ENCODE results near the gene BMAL1.
A peak's percentile ranks its signal among the peaks of the same experiment; 100 is the strongest.
"Not testable (repeated sequence)": the region's sequence is repeated elsewhere in the genome, so short reads cannot be mapped to it uniquely, and the experiment has no call there.

The BMAL1 gene

GRCh38 chr11:13384908-13385640 is 107.5 kb downstream of the BMAL1 start:
- peak; percentile 28 to 46 (median 32) for DNase-seq

- DNase-seq = no peak
Observed at GRCh38 chr11:13386567-13386966, 109.0 kb downstream of the BMAL1 start.

GRCh38 chr11:13388741-13389140 is 111.2 kb downstream of the BMAL1 start:
- no peak for DNase-seq

GRCh38 chr11:13391217-13391616 is 113.6 kb downstream of the BMAL1 start:
- DNase-seq = no peak

GRCh38 chr11:13398335-13398734 is 120.7 kb downstream of the BMAL1 start:
- not testable (repeated sequence) for DNase-seq

DNA sequence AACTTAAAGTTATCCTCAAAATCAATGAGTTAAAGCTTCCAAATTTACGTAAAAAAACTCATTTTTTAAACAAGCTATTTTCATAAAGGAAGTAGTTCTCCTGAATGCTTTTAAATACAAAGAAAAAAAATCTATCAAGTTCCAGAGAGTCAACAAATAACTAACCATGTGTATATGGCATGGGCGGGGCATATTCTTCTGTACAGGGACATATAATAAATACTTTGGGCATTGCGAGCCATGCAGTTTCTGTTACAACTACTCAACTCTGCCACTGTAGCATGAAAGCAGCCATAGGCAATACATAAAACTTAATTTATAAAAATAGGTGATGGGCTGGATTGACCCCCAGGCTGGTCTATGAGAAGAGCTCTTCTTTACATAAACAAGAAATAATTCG is 127.6 kb downstream of the BMAL1 start:
- DNase-seq = no peak

- no peak for DNase-seq
Observed at GRCh38 chr11:13415201-13415600, 137.6 kb downstream of the BMAL1 start.

DNA sequence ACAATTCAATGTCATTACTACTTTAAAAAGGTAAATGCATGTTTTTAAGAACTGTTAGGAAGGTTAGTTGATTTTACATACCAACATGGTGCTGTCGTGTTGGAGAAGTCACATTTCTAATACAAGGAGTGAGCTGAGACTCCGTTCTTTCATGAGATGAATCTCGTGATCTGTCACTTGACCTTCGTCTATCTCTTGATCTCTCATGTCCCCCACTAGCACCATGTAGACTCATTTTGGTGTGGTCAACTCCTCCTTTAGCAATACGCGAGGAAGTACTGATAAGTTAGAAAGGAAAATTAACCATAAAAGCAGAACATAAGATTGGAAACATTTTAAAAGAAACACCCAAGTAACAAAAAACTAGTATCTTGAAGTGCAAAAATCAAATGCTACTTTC is 144.0 kb downstream of the BMAL1 start:
- DNase-seq = no peak

- no peak for DNase-seq
Observed at GRCh38 chr11:13423372-13423771, 145.8 kb downstream of the BMAL1 start.

- no peak for DNase-seq
Observed at GRCh38 chr11:13427440-13427839, 149.8 kb downstream of the BMAL1 start.

DNA sequence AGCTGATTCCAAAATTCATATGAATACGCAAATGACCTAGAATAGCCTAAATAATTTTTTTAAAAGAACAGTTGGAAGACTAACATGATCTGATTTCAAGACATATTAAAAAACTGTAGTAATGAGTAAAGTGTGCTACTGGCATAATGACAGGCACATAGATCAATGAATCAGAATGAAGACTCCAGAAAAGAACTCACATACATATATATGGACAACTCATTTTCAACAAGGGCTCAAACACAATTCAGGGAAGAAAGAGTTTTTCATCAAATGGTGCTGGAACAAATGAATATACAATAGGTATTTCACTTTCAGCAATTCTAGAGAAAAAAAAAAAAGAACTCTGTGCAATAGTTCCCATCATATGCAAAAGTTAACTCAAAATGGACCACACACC is 151.7 kb downstream of the BMAL1 start:
- no peak for DNase-seq

DNA sequence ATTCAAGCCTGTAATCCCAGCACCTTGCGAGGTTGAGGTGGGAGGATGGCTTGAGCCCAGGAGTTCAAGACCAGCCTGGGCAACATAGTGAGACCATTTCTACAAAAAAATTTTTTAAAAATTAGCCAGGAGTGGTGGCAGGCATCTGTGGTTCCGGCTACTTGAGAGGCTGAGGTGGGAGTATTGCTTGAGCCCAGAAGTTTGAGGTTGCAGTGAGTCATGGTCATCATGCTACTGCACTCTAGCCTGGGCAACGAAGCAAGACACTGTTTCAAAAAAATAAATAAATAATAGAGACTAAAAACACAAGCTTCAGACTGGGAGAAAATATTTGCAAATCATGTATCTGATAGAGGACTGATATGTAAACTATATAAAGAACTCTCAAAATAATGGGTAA is 152.2 kb downstream of the BMAL1 start:
- peak in 3 of 4 experiments; percentile 12 to 28 (median 28) for DNase-seq

DNA sequence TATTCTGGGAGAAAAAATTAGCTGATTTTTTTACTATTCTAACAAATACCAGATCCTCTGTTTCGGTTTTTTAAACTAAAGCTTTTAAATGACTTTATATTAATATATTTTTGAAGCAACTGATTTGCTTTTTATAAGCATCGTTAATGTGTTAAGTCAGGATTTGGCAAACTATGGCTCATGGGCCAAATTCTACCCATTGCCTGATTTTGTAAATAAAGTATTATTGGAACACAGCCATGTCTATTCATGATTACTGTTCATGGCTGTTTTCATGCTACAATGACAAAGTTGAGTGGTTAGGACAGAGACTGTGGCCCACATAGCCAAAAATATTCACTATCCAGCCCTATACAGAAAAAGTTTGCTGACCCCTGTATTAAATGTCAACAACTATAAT is 155.8 kb downstream of the BMAL1 start:
- DNase-seq = no peak

DNA sequence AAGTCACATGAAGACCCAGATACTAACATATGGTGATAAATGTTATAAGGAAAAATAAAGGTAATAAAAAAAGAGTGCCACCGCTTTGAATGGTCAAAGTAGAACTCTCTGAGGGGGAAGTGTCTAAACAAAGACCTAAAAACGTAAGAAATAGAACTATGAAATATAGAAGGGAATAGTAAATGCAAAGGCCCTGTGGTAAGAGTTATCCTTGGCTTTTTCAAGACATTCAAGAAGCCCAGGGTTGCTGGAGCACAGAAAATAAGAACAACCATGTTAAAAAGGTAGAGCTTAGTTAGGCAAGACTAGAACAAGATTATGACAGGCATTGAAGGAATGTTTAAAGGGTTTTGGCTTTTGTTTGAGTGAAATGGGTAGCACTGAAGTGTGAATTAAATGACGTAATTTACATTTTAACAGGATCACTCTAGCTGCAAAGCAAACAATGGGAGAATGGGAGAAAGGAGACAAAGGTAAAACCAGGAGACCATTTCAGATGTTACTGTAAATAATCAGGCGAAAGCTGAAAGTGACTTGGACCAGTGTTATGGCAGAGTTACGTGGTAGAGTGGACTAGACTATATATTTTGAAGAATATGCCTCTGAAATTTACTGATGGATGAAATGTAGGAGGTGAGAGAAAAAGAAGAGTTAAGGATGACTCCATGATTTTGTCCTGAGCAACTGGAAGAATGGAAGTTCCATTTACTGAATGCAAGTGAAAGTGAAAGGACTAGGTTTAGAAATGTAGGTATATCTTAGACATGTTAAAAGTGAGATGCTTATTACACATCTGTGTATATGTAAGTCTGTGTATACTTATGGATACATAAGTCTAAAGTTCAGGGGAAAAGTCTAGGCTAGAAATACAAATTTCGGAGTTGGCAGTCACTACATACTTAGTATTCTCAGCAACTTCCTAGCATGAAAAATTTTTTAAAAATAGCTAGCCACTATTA is 156.9 kb downstream of the BMAL1 start:
- DNase-seq = no peak

DNA sequence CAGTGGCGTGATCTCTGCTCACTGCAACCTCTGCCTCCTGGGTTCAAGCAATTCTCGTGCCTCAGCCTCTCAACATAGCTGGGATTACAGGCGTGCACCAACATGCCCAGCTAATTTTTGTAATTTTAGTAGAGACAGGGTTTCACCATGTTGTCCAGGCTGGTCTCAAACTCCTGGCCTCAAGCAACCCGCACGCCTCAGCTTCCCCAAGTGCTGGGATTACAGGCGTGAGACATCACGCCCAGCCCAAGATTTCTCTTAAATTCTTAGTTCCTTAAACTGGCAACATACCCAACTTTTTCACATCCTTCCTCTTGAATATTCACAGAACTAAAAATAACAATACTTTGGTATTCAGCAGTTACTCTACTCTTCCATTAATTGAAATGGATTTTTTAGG is 159.2 kb downstream of the BMAL1 start:
- DNase-seq = peak; percentile 10 to 62 (median 46)
